HepG2 (cell line): ENCODE data around the gene ZBTB20.

Experiments
- ARHGAP35 ChIP-seq: sonication (generic); formaldehyde crosslinking; IDR thresholded peaks from 2 replicates; pipeline ENCODE4 v1.9.0; 2022; ENCODE audit warnings: mild to moderate bottlenecking, inconsistent platforms, moderate library complexity, missing genetic modification reagents, borderline replicate concordance
- BRF2 ChIP-seq: sonication (generic); formaldehyde crosslinking; IDR thresholded peaks from 2 replicates; pipeline ENCODE4 v1.8.1; 2022; ENCODE audit warnings: mild to moderate bottlenecking, missing genetic modification reagents
- CEBPB ChIP-seq: IDR thresholded peaks from 2 replicates; pipeline ENCODE4 v1.6.1; 2011; ENCODE audit warnings: low read depth, low read length, improper control_type of control experiment, borderline replicate concordance
- CHD2 ChIP-seq: IDR thresholded peaks from 2 replicates; pipeline ENCODE4 v1.6.1; 2011; ENCODE audit warnings: low read depth, low read length, improper control_type of control experiment
- CTCF ChIP-seq: sonication (generic); formaldehyde crosslinking; IDR thresholded peaks from 2 replicates; pipeline ENCODE4 v1.5.0; 2020; ENCODE audit warnings: mild to moderate bottlenecking, missing genetic modification reagents, moderate library complexity
- KDM4B ChIP-seq: sonication (generic); formaldehyde crosslinking; IDR thresholded peaks from 2 replicates; pipeline ENCODE4 v1.4.0; 2020; ENCODE audit warnings: missing genetic modification reagents
- RBM39 ChIP-seq: fragments of 200-400 bp; formaldehyde crosslinking; IDR thresholded peaks from one replicate; pipeline ENCODE4 v1.6.1; 2018; ENCODE audit warnings: antibody characterized with exemption, mild to moderate bottlenecking, low read depth, low read length; ENCODE audit not compliant: poor library complexity, severe bottlenecking
- RELA ChIP-seq: sonication (generic); formaldehyde crosslinking; IDR thresholded peaks from 2 replicates; pipeline ENCODE4 v1.4.0; 2020; ENCODE audit warnings: missing genetic modification reagents
- U2AF2 ChIP-seq: fragments of 200-400 bp; formaldehyde crosslinking; IDR thresholded peaks from 2 replicates; pipeline ENCODE4 v1.6.1; 2017; ENCODE audit warnings: low read depth, mild to moderate bottlenecking, low read length
- ZNF207 ChIP-seq: fragments of 450-650 bp; IDR thresholded peaks from 2 replicates; pipeline ENCODE4 v1.6.1; 2016; ENCODE audit warnings: antibody characterized with exemption, borderline replicate concordance
- ZNF3 ChIP-seq: IDR thresholded peaks from 2 replicates; pipeline ENCODE4 v1.7.0; 2017; ENCODE audit warnings: inconsistent platforms
- ZSCAN21 ChIP-seq: sonication (generic); formaldehyde crosslinking; IDR thresholded peaks from 2 replicates; pipeline ENCODE4 v1.8.0; 2022; ENCODE audit warnings: mild to moderate bottlenecking, missing genetic modification reagents, moderate library complexity, borderline replicate concordance
- TF ChIP-seq, protein P1 (sequence below): sonication (generic); formaldehyde crosslinking; IDR thresholded peaks from 2 replicates; pipeline ENCODE4 v1.4.0; 2020; ENCODE audit warnings: missing genetic modification reagents

- TF ChIP-seq ZNF3 (CRISPR knock-in tag): no peak
- no peak for TF ChIP-seq ZNF207
- TF ChIP-seq U2AF2: no peak
- TF ChIP-seq, protein P1, sequence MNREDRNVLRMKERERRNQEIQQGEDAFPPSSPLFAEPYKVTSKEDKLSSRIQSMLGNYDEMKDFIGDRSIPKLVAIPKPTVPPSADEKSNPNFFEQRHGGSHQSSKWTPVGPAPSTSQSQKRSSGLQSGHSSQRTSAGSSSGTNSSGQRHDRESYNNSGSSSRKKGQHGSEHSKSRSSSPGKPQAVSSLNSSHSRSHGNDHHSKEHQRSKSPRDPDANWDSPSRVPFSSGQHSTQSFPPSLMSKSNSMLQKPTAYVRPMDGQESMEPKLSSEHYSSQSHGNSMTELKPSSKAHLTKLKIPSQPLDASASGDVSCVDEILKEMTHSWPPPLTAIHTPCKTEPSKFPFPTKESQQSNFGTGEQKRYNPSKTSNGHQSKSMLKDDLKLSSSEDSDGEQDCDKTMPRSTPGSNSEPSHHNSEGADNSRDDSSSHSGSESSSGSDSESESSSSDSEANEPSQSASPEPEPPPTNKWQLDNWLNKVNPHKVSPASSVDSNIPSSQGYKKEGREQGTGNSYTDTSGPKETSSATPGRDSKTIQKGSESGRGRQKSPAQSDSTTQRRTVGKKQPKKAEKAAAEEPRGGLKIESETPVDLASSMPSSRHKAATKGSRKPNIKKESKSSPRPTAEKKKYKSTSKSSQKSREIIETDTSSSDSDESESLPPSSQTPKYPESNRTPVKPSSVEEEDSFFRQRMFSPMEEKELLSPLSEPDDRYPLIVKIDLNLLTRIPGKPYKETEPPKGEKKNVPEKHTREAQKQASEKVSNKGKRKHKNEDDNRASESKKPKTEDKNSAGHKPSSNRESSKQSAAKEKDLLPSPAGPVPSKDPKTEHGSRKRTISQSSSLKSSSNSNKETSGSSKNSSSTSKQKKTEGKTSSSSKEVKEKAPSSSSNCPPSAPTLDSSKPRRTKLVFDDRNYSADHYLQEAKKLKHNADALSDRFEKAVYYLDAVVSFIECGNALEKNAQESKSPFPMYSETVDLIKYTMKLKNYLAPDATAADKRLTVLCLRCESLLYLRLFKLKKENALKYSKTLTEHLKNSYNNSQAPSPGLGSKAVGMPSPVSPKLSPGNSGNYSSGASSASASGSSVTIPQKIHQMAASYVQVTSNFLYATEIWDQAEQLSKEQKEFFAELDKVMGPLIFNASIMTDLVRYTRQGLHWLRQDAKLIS: no peak
- TF ChIP-seq CTCF: no peak
- no peak for TF ChIP-seq KDM4B (CRISPR knock-in tag)
- TF ChIP-seq RELA (CRISPR knock-in tag): no peak
- TF ChIP-seq BRF2 (CRISPR knock-in tag): no peak
- no peak for TF ChIP-seq CEBPB
- no peak for TF ChIP-seq RBM39
- TF ChIP-seq CHD2: no peak
- TF ChIP-seq ZSCAN21: no peak
- no peak for TF ChIP-seq ARHGAP35 (CRISPR knock-in tag)
Measured at GRCh38 chr3:114595522-114596028, 551.5 kb downstream of the ZBTB20 start.
